HEK293 (cell line): ENCODE data around the gene STAM2.
"Not testable (repeated sequence)": the region's sequence is repeated elsewhere in the genome, so short reads cannot be mapped to it uniquely, and the experiment has no call there.

Experiments used
- CTCF ChIA-PET: fragments of 350-600 bp; formaldehyde crosslinking; extraction: SDS; loops from one replicate; lab custom pipeline; 2021; ENCODE audit warnings: antibody characterized with exemption; lab: Yijun Ruan, JAX
- POLR2A ChIA-PET: fragments of 300-600 bp; formaldehyde crosslinking; extraction: SDS; loops from one replicate; lab custom pipeline; 2020; ENCODE audit warnings: antibody characterized with exemption, inconsistent platforms; lab: Yijun Ruan, JAX
- H3K27ac ChIP-seq: fragments of 200-500 bp; sonication (Bioruptor generic); 2 replicates; pipeline ENCODE4 v1.5.1; 2014; ENCODE audit warnings: low read depth, low read length, control low read depth, inconsistent platforms; ENCODE audit errors: extremely low read depth
- H3K36me3 ChIP-seq, 2 experiments: fragments of 200-500 bp in 1 of 2; sonication (Bioruptor generic) in 1 of 2; 1 replicate in 1 of 2; 2 replicates in 1 of 2; pipeline ENCODE4 v1.5.1; 2014 to 2017; ENCODE audit warnings: inconsistent platforms in 2 of 2, low read length in 2 of 2; ENCODE audit not compliant: control insufficient read depth in 2 of 2, insufficient read depth in 1 of 2
- H3K4me1 ChIP-seq: fragments of 200-500 bp; sonication (Bioruptor generic); 2 replicates; pipeline ENCODE4 v1.5.1; 2014; ENCODE audit warnings: mild to moderate bottlenecking, low read length, inconsistent platforms; ENCODE audit not compliant: control insufficient read depth, insufficient read depth
- H3K4me3 ChIP-seq: 2 replicates; pipeline ENCODE4 v1.5.1; 2011; ENCODE audit warnings: low read depth, mild to moderate bottlenecking, control low read depth, low read length, moderate library complexity
- H3K9me3 ChIP-seq: fragments of 200-500 bp; sonication (Bioruptor generic); 2 replicates; pipeline ENCODE4 v1.5.1; 2014; ENCODE audit warnings: low read depth, low read length, inconsistent platforms; ENCODE audit not compliant: control insufficient read depth, insufficient read depth
- AEBP2 ChIP-seq: fragments of 450-650 bp; formaldehyde crosslinking; IDR thresholded peaks from 2 replicates; pipeline ENCODE4 v1.5.1; 2016; ENCODE audit warnings: missing biosample characterization, missing genetic modification characterization, borderline replicate concordance
- BCL6B ChIP-seq: fragments of 450-650 bp; formaldehyde crosslinking; IDR thresholded peaks from 2 replicates; pipeline ENCODE4 v1.5.1; 2017; ENCODE audit warnings: missing biosample characterization, missing genetic modification characterization
- GLI2 ChIP-seq: fragments of 450-650 bp; formaldehyde crosslinking; IDR thresholded peaks from 2 replicates; pipeline ENCODE4; 2017; ENCODE audit warnings: missing biosample characterization, missing genetic modification characterization, low read depth, borderline replicate concordance
- GLI4 ChIP-seq: fragments of 450-650 bp; formaldehyde crosslinking; IDR thresholded peaks from 2 replicates; pipeline ENCODE4 v1.5.1; 2016; ENCODE audit warnings: missing biosample characterization, missing genetic modification characterization
- OSR2 ChIP-seq: fragments of 450-650 bp; formaldehyde crosslinking; IDR thresholded peaks from 2 replicates; pipeline ENCODE4 v1.5.1; 2016; ENCODE audit warnings: missing biosample characterization, missing genetic modification characterization
- TCF7L2 ChIP-seq: IDR thresholded peaks from 2 replicates; pipeline ENCODE4 v1.6.1; 2011; ENCODE audit warnings: low read depth, mild to moderate bottlenecking, inconsistent platforms, low read length, moderate library complexity, borderline replicate concordance
- ZFP37 ChIP-seq: fragments of 450-650 bp; formaldehyde crosslinking; IDR thresholded peaks from 2 replicates; pipeline ENCODE4 v1.5.1; 2016; ENCODE audit warnings: missing biosample characterization, missing genetic modification characterization
- ZNF10 ChIP-seq: fragments of 450-650 bp; formaldehyde crosslinking; IDR thresholded peaks from 2 replicates; pipeline ENCODE4 v1.5.1; 2017; ENCODE audit warnings: missing biosample characterization, missing genetic modification characterization
- ZNF132 ChIP-seq: fragments of 450-650 bp; formaldehyde crosslinking; IDR thresholded peaks from 2 replicates; pipeline ENCODE4 v1.5.1; 2017; ENCODE audit warnings: missing biosample characterization, missing genetic modification characterization, borderline replicate concordance
- ZNF140 ChIP-seq: fragments of 450-650 bp; formaldehyde crosslinking; IDR thresholded peaks from 2 replicates; pipeline ENCODE4 v1.5.1; 2016; ENCODE audit warnings: missing biosample characterization, missing genetic modification characterization
- ZNF146 ChIP-seq: fragments of 450-650 bp; formaldehyde crosslinking; IDR thresholded peaks from 2 replicates; pipeline ENCODE4 v1.5.1; 2016; ENCODE audit warnings: missing biosample characterization, missing genetic modification characterization
- ZNF362 ChIP-seq: fragments of 450-650 bp; formaldehyde crosslinking; IDR thresholded peaks from 2 replicates; pipeline ENCODE4 v1.5.1; 2016; ENCODE audit warnings: missing biosample characterization, missing genetic modification characterization
- ZNF530 ChIP-seq: fragments of 450-650 bp; formaldehyde crosslinking; IDR thresholded peaks from 2 replicates; pipeline ENCODE4 v1.5.1; 2016; ENCODE audit warnings: low read depth, missing biosample characterization, missing genetic modification characterization
- ZNF776 ChIP-seq: fragments of 450-650 bp; formaldehyde crosslinking; IDR thresholded peaks from 2 replicates; pipeline ENCODE4 v1.5.0; 2017; ENCODE audit warnings: missing biosample characterization, missing genetic modification characterization, borderline replicate concordance
- ZNF830 ChIP-seq: fragments of 450-650 bp; IDR thresholded peaks from 2 replicates; pipeline ENCODE4 v1.5.0; 2018; ENCODE audit warnings: missing biosample characterization, missing genetic modification characterization, low read depth, mild to moderate bottlenecking, moderate library complexity
- ZNF837 ChIP-seq: fragments of 450-650 bp; formaldehyde crosslinking; IDR thresholded peaks from 2 replicates; pipeline ENCODE4 v1.5.1; 2016; ENCODE audit warnings: missing biosample characterization, missing genetic modification characterization
- ZSCAN23 ChIP-seq: fragments of 450-650 bp; formaldehyde crosslinking; IDR thresholded peaks from 2 replicates; pipeline ENCODE4 v1.5.1; 2016; ENCODE audit warnings: missing biosample characterization, missing genetic modification characterization

Gene STAM2

GRCh38 chr2:152189622-152190495 lies 14.3 kb upstream of the STAM2 start (continued):
- TF ChIP-seq ZNF362 = no peak

GRCh38 chr2:152186808-152187207 lies 11.2 kb upstream of the STAM2 start:
- POLR2A ChIA-PET, H3K27ac ChIP-seq, H3K4me3 ChIP-seq, H3K36me3 ChIP-seq, H3K9me3 ChIP-seq, H3K4me1 ChIP-seq: not testable (repeated sequence)
- CTCF ChIA-PET = interaction anchor here (0.8 to 2.3 kb wide), 4 partner anchors 11 to 449 kb away, joined by 3 to 7 read pairs (median 5); partner anchors contain the start of gene STAM2

- POLR2A ChIA-PET = no interaction called here
- CTCF ChIA-PET = interaction anchor here (0.8 to 2.3 kb wide), 3 partner anchors 10 to 450 kb away, joined by 5 to 7 read pairs (median 5); partner anchors contain the start of gene STAM2
- Histone ChIP-seq H3K27ac (no peak overlapping the region), H3K9me3 (no peaks in the 10 kb centered on the region)
- no peak for TF ChIP-seq ZNF140
- TF ChIP-seq, all 188 proteins: peak for 0
- no peaks in the 10 kb centered on the region for H3K36me3 ChIP-seq
- H3K4me1 ChIP-seq = no peaks in the 10 kb centered on the region
- H3K4me3 ChIP-seq = no peak overlapping the region
These were observed 10.7 kb upstream of the STAM2 start for GRCh38 chr2:152186262-152186661.

- H3K4me1 ChIP-seq = no peaks in the 10 kb centered on the region
- no peak for TF ChIP-seq ZNF132
- no peak for TF ChIP-seq ZNF10 (tag by site-specific recombination)
- no peak for TF ChIP-seq ZNF830 (tag by site-specific recombination)
- TF ChIP-seq ZNF530 = no peak
- TF ChIP-seq GLI4 = no peak
- no peak for TF ChIP-seq AEBP2 (tag by site-specific recombination)
- TF ChIP-seq TCF7L2 = no peak
- TF ChIP-seq ZNF146 (tag by site-specific recombination) = no peak
- no peak for TF ChIP-seq BCL6B (tag by site-specific recombination)
- TF ChIP-seq GLI2 (tag by site-specific recombination) = no peak
- no peak for TF ChIP-seq ZFP37
- no peak for TF ChIP-seq ZNF776 (tag by site-specific recombination)
- no peak for TF ChIP-seq OSR2 (tag by site-specific recombination)
- no peak for TF ChIP-seq ZNF837 (tag by site-specific recombination)
- TF ChIP-seq ZSCAN23 (tag by site-specific recombination) = no peak
- ChIA-PET POLR2A (no interaction called here), CTCF (interaction anchor here (0.7 to 1.1 kb wide), 2 partner anchors 8 to 147 kb away, joined by 3 to 4 read pairs; partner anchors contain the start of gene STAM2)
- no peak overlapping the region for H3K4me3 ChIP-seq
- no peaks in the 10 kb centered on the region for H3K36me3 ChIP-seq
- no peaks in the 10 kb centered on the region for H3K9me3 ChIP-seq
- H3K27ac ChIP-seq = no peak overlapping the region
These were observed 8.0 kb upstream of the STAM2 start for GRCh38 chr2:152183401-152184073.

GRCh38 chr2:152177667-152178066 lies 2.1 kb upstream of the STAM2 start:
- POLR2A ChIA-PET = not testable (repeated sequence)

More at GRCh38 chr2:152177667-152178066, 2.1 kb upstream of the STAM2 start:
- not testable (repeated sequence) for H3K36me3 ChIP-seq, H3K4me1 ChIP-seq, H3K9me3 ChIP-seq, H3K4me3 ChIP-seq, H3K27ac ChIP-seq
- CTCF ChIA-PET = interaction anchor here (0.7 to 3.5 kb wide), 3 partner anchors 10 to 566 kb away, joined by 3 to 31 read pairs (median 3); no protein-coding TSS in a partner anchor
